ENCODE measurements around the gene ALG5. TPM values are rescaled to one million over a fixed set of nuclear protein-coding genes. Genes with fewer than 3 reads are reported as not detected.

ALG5 gene
- total RNA-seq, 2 experiments from 2014 or later: 25.9 to 27.6 TPM

GRCh38 chr13:36973621-36974295 lies 25.4 kb downstream of the ALG5 start:
- H3K27me3 Mint-ChIP-seq: no peaks in the 10 kb centered on the region
- H3K36me3 Mint-ChIP-seq: peaks cover 30% of the 10 kb centered on the region
- POLR2A ChIA-PET: no interaction called here
- H3K9me3 Mint-ChIP-seq: peaks cover 5% of the 10 kb centered on the region
- intact Hi-C loops (cut with micrococcal nuclease): no loop called here
- H3K4me1 Mint-ChIP-seq (ENCODE audit: low read depth): peaks cover 3% of the 10 kb centered on the region
- CTCF ChIA-PET: interaction anchor here (1.7 to 1.8 kb wide), 2 partner anchors 7 to 10 kb away, joined by 4 to 5 read pairs; no protein-coding TSS in a partner anchor
- H3K4me3 Mint-ChIP-seq: no peak overlapping the region
- DNase-seq: no peak
- no peak overlapping the region for H3K27ac Mint-ChIP-seq

GRCh38 chr13:36973009-36973408 lies 26.1 kb downstream of the ALG5 start:
- CTCF ChIA-PET: interaction anchor here (1.7 to 1.8 kb wide), 2 partner anchors 8 to 11 kb away, joined by 4 to 5 read pairs; no protein-coding TSS in a partner anchor
- peaks cover 35% of the 10 kb centered on the region for H3K36me3 Mint-ChIP-seq

GRCh38 chr13:36966404-36966803 lies 32.7 kb downstream of the ALG5 start:
- ChIA-PET CTCF (no interaction called here), POLR2A (no interaction called here)
- H3K4me1 Mint-ChIP-seq (ENCODE audit: low read depth): peaks cover 5% of the 10 kb centered on the region
- H3K36me3 Mint-ChIP-seq: peaks cover 37% of the 10 kb centered on the region
- intact Hi-C loops (cut with micrococcal nuclease): no loop called here
- H3K27me3 Mint-ChIP-seq: no peaks in the 10 kb centered on the region
- DNase-seq: no peak
- no peak overlapping the region for H3K4me3 Mint-ChIP-seq
- H3K27ac Mint-ChIP-seq: no peak overlapping the region
- no peaks in the 10 kb centered on the region for H3K9me3 Mint-ChIP-seq

More at GRCh38 chr13:36973009-36973408, 26.1 kb downstream of the ALG5 start:
- POLR2A ChIA-PET: no interaction called here
- H3K9me3 Mint-ChIP-seq: peaks cover 5% of the 10 kb centered on the region
- peaks cover 3% of the 10 kb centered on the region for H3K4me1 Mint-ChIP-seq (ENCODE audit: low read depth)
- intact Hi-C loops (cut with micrococcal nuclease): no loop called here
- H3K27me3 Mint-ChIP-seq: no peaks in the 10 kb centered on the region
- no peak for DNase-seq
- no peak overlapping the region for H3K27ac Mint-ChIP-seq
- H3K4me3 Mint-ChIP-seq: no peak overlapping the region

GRCh38 chr13:36965767-36966166 lies 33.4 kb downstream of the ALG5 start:
- intact Hi-C loops (cut with micrococcal nuclease): no loop called here
- Mint-ChIP-seq H3K4me3 (no peak overlapping the region), H3K4me1 (ENCODE audit: low read depth) (peaks cover 5% of the 10 kb centered on the region), H3K27ac (no peak overlapping the region), H3K27me3 (no peaks in the 10 kb centered on the region), H3K9me3 (no peaks in the 10 kb centered on the region), H3K36me3 (peaks cover 38% of the 10 kb centered on the region)
- POLR2A ChIA-PET: no interaction called here
- DNase-seq: peak; percentile 33
- CTCF ChIA-PET: no interaction called here

- no peak overlapping the region for H3K27ac Mint-ChIP-seq
- H3K9me3 Mint-ChIP-seq: no peaks in the 10 kb centered on the region
- no peaks in the 10 kb centered on the region for H3K4me1 Mint-ChIP-seq (ENCODE audit: low read depth)
- no peaks in the 10 kb centered on the region for H3K27me3 Mint-ChIP-seq
- H3K4me3 Mint-ChIP-seq: no peak overlapping the region
- intact Hi-C loops (cut with micrococcal nuclease): no loop called here
- H3K36me3 Mint-ChIP-seq: peaks cover 36% of the 10 kb centered on the region
- POLR2A ChIA-PET: no interaction called here
- CTCF ChIA-PET: no interaction called here
- DNase-seq: no peak
These were observed 39.6 kb downstream of the ALG5 start for GRCh38 chr13:36959456-36960116.

- Mint-ChIP-seq H3K4me3 (no peak overlapping the region), H3K27me3 (no peaks in the 10 kb centered on the region), H3K9me3 (no peaks in the 10 kb centered on the region), H3K27ac (no peak overlapping the region), H3K36me3 (peaks cover 44% of the 10 kb centered on the region), H3K4me1 (ENCODE audit: low read depth) (no peaks in the 10 kb centered on the region)
- intact Hi-C loops (cut with micrococcal nuclease): no loop called here
- CTCF ChIA-PET: interaction anchor here (0.7 kb wide), 1 partner anchor 40 kb away, joined by 3 read pairs; no protein-coding TSS in a partner anchor
- POLR2A ChIA-PET: no interaction called here
- no peak for DNase-seq
These were observed 44.6 kb downstream of the ALG5 start for GRCh38 chr13:36954542-36954941.

- ChIA-PET CTCF (no interaction called here), POLR2A (no interaction called here)
- no peak overlapping the region for H3K4me3 Mint-ChIP-seq
- DNase-seq: no peak
- intact Hi-C loops (cut with micrococcal nuclease): no loop called here
- H3K27ac Mint-ChIP-seq: no peak overlapping the region
- H3K27me3 Mint-ChIP-seq: no peaks in the 10 kb centered on the region
- H3K9me3 Mint-ChIP-seq: no peaks in the 10 kb centered on the region
- peaks cover 48% of the 10 kb centered on the region for H3K36me3 Mint-ChIP-seq
- H3K4me1 Mint-ChIP-seq (ENCODE audit: low read depth): no peaks in the 10 kb centered on the region
These were observed 48.2 kb downstream of the ALG5 start for GRCh38 chr13:36950920-36951319.

- CTCF ChIA-PET: no interaction called here
- peaks cover 46% of the 10 kb centered on the region for H3K36me3 Mint-ChIP-seq
- no peaks in the 10 kb centered on the region for H3K9me3 Mint-ChIP-seq
- no peak for DNase-seq
- H3K4me3 Mint-ChIP-seq: no peak overlapping the region
- no peaks in the 10 kb centered on the region for H3K27me3 Mint-ChIP-seq
- no peak overlapping the region for H3K27ac Mint-ChIP-seq
- POLR2A ChIA-PET: no interaction called here
- intact Hi-C loops (cut with micrococcal nuclease): no loop called here
- H3K4me1 Mint-ChIP-seq (ENCODE audit: low read depth): no peaks in the 10 kb centered on the region
These were observed 48.8 kb downstream of the ALG5 start for GRCh38 chr13:36950330-36950729.

GRCh38 chr13:36945078-36945477 lies 54.1 kb downstream of the ALG5 start:
- POLR2A ChIA-PET: no interaction called here

GRCh38 chr13:36925603-36926002 lies 73.5 kb downstream of the ALG5 start:
- H3K36me3 Mint-ChIP-seq: no peaks in the 10 kb centered on the region
- intact Hi-C loops (cut with micrococcal nuclease): no loop called here
- H3K9me3 Mint-ChIP-seq: peaks cover 4% of the 10 kb centered on the region
- ChIA-PET CTCF (no interaction called here), POLR2A (no interaction called here)
- peaks cover 21% of the 10 kb centered on the region for H3K27me3 Mint-ChIP-seq
- DNase-seq: no peak
- H3K4me1 Mint-ChIP-seq (ENCODE audit: low read depth): no peaks in the 10 kb centered on the region
- H3K27ac Mint-ChIP-seq: no peak overlapping the region
- H3K4me3 Mint-ChIP-seq: no peak overlapping the region

More at GRCh38 chr13:36945078-36945477, 54.1 kb downstream of the ALG5 start:
- Mint-ChIP-seq H3K36me3 (peaks cover 30% of the 10 kb centered on the region), H3K4me1 (ENCODE audit: low read depth) (no peaks in the 10 kb centered on the region), H3K27me3 (no peaks in the 10 kb centered on the region), H3K9me3 (peaks cover 12% of the 10 kb centered on the region), H3K27ac (no peak overlapping the region), H3K4me3 (no peak overlapping the region)
- intact Hi-C loops (cut with micrococcal nuclease): no loop called here
- CTCF ChIA-PET: no interaction called here
- DNase-seq: no peak

GRCh38 chr13:36924001-36924400 lies 75.1 kb downstream of the ALG5 start:
- H3K36me3 Mint-ChIP-seq: no peaks in the 10 kb centered on the region
- H3K9me3 Mint-ChIP-seq: no peaks in the 10 kb centered on the region

GRCh38 chr13:36921631-36922301 lies 77.4 kb downstream of the ALG5 start:
- Mint-ChIP-seq H3K4me1 (ENCODE audit: low read depth) (peaks cover 3% of the 10 kb centered on the region), H3K36me3 (no peaks in the 10 kb centered on the region), H3K9me3 (no peaks in the 10 kb centered on the region), H3K4me3 (no peak overlapping the region), H3K27ac (no peak overlapping the region), H3K27me3 (peaks cover 42% of the 10 kb centered on the region)
- ChIA-PET CTCF (no interaction called here), POLR2A (no interaction called here)
- intact Hi-C loops (cut with micrococcal nuclease): no loop called here
- DNase-seq: no peak

More at GRCh38 chr13:36924001-36924400, 75.1 kb downstream of the ALG5 start:
- peaks cover 3% of the 10 kb centered on the region for H3K4me1 Mint-ChIP-seq (ENCODE audit: low read depth)
- ChIA-PET CTCF (no interaction called here), POLR2A (no interaction called here)
- intact Hi-C loops (cut with micrococcal nuclease): no loop called here
- no peak overlapping the region for H3K4me3 Mint-ChIP-seq
- peaks cover 25% of the 10 kb centered on the region for H3K27me3 Mint-ChIP-seq
- no peak overlapping the region for H3K27ac Mint-ChIP-seq
- DNase-seq: no peak

Measured in activated CD4-positive, alpha-beta memory T cell treated with anti-CD3 and anti-CD28 coated beads for 36 hours (primary cell).